Prostate gland (tissue), 2 donors: ENCODE results near the gene MAML3. TPM values are rescaled to one million over a fixed set of nuclear protein-coding genes. Genes with fewer than 3 reads are reported as not detected.

Experiments
- DNase-seq: peaks from one replicate; pipeline ENCODE4 v3.0.0-alpha.2; 2019; ENCODE audit warnings: low spot score
- H3K27ac ChIP-seq, 2 donors: fragments of 200-600 bp; sonication (generic); 2 replicates each; pipeline ENCODE4 v1.5.1; 2017 to 2019
- H3K27me3 ChIP-seq: fragments of 200-600 bp; sonication (generic); replicated peaks from 2 replicates; pipeline ENCODE4 v1.5.1; 2019; ENCODE audit not compliant: insufficient read depth
- H3K36me3 ChIP-seq, 2 donors: fragments of 200-600 bp; sonication (generic); 1 replicate in 1 of 2; 2 replicates in 1 of 2; pipeline versions ENCODE4 v1.5.1 to v1.8.1; 2017 to 2019
- H3K4me1 ChIP-seq: fragments of 200-600 bp; sonication (generic); replicated peaks from 2 replicates; pipeline ENCODE4 v1.5.1; 2019
- H3K4me3 ChIP-seq, 2 donors: fragments of 200-600 bp; sonication (generic); 2 replicates each; pipeline ENCODE4 v1.5.1; 2017 to 2019
- H3K9me3 ChIP-seq: fragments of 200-600 bp; sonication (generic); 2 replicates; pipeline ENCODE4 v1.5.1; 2017
- POLR2A ChIP-seq: fragments of 450-650 bp; IDR thresholded peaks from one replicate; pipeline ENCODE4 v1.6.1; 2016; ENCODE audit warnings: antibody characterized with exemption, mild to moderate bottlenecking
- POLR2AphosphoS5 ChIP-seq: sonication (generic); formaldehyde crosslinking; IDR thresholded peaks from one replicate; pipeline ENCODE4 v1.6.1; 2017; ENCODE audit warnings: antibody characterized with exemption
- WGBS: methylation state at CpG from one replicate; pipeline ENCODE4 v1.1.5; 2018; 5-methylcytosine and 5-hydroxymethylcytosine counted together
- intact Hi-C: fragments of 100-400 bp; cut with DNase I; formaldehyde crosslinking; loops from one replicate; pipeline ENCODE4 v1.14.2; 2022
- total RNA-seq, 2 donors: library from RNA; depleted of rRNA; stranded (reverse); fragments of >200 nt; gene quantifications; one replicate each; pipeline ENCODE4 v1.1.0, GENCODE V29; 2016
- TF ChIP-seq, protein P1 (sequence below), 4 experiments: fragments of 200-600 bp in 2 of 4; fragments of 450-650 bp in 2 of 4; sonication (generic) in 2 of 4; IDR thresholded peaks; 1 replicate in 3 of 4; 2 replicates in 1 of 4; pipeline ENCODE4 v1.5.1; 2016 to 2019; ENCODE audit warnings: antibody characterized with exemption in 4 of 4, mild to moderate bottlenecking in 2 of 4, moderate library complexity in 2 of 4

MAML3 gene
- total RNA-seq, 2 donors from 2014 or later: 15.0 to 30.6 TPM

GRCh38 chr4:140152751-140153418 lies 1.1 kb downstream of the MAML3 start:
- H3K27ac ChIP-seq: peak overlapping the region; percentile 97 to 99
- under 1% methylated on average over 53 of the region's 54 CpGs for WGBS
- peak; percentile 53 for DNase-seq
- H3K9me3 ChIP-seq: no peaks in the 10 kb centered on the region
- H3K27me3 ChIP-seq: no peaks in the 10 kb centered on the region
- no peaks in the 10 kb centered on the region for H3K36me3 ChIP-seq
- TF ChIP-seq POLR2A: peak; percentile 11
- no peak for TF ChIP-seq POLR2AphosphoS5
- TF ChIP-seq, protein P1, sequence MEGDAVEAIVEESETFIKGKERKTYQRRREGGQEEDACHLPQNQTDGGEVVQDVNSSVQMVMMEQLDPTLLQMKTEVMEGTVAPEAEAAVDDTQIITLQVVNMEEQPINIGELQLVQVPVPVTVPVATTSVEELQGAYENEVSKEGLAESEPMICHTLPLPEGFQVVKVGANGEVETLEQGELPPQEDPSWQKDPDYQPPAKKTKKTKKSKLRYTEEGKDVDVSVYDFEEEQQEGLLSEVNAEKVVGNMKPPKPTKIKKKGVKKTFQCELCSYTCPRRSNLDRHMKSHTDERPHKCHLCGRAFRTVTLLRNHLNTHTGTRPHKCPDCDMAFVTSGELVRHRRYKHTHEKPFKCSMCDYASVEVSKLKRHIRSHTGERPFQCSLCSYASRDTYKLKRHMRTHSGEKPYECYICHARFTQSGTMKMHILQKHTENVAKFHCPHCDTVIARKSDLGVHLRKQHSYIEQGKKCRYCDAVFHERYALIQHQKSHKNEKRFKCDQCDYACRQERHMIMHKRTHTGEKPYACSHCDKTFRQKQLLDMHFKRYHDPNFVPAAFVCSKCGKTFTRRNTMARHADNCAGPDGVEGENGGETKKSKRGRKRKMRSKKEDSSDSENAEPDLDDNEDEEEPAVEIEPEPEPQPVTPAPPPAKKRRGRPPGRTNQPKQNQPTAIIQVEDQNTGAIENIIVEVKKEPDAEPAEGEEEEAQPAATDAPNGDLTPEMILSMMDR (IDR thresholded peaks at IDR 0.05): no peak
- H3K4me1 ChIP-seq: peaks cover 6% of the 10 kb centered on the region
- peak overlapping the region; percentile 79 to 80 for H3K4me3 ChIP-seq
- intact Hi-C loops: loop anchor here (5.0 to 10.0 kb wide), 7 partner anchors 56 to 486 kb away; partner anchors contain the start of gene MGST2

- no peak for TF ChIP-seq POLR2A
- TF ChIP-seq, protein P1 (IDR thresholded peaks at IDR 0.05): peak; percentile 37 to 62 (median 48)
- Histone ChIP-seq H3K27me3 (no peaks in the 10 kb centered on the region), H3K4me1 (peaks cover 6% of the 10 kb centered on the region), H3K4me3 (peak overlapping the region; percentile 79 to 80), H3K9me3 (no peaks in the 10 kb centered on the region), H3K36me3 (no peaks in the 10 kb centered on the region), H3K27ac (peak overlapping the region; percentile 97 to 99)
- intact Hi-C loops: loop anchor here (5.0 to 10.0 kb wide), 7 partner anchors 55 to 485 kb away; partner anchors contain the start of gene MGST2
- 0% methylated on average over 50 of the region's 50 CpGs for WGBS
- peak; percentile 76 for DNase-seq
These were observed 1.8 kb downstream of the MAML3 start for GRCh38 chr4:140152013-140152703.

GRCh38 chr4:140151699-140152012 lies 2.3 kb downstream of the MAML3 start:
- TF ChIP-seq POLR2AphosphoS5: peak; percentile 74
- TF ChIP-seq, protein P1 (IDR thresholded peaks at IDR 0.05): no peak
- DNase-seq: peak; percentile 93
- WGBS: 1% methylated on average over 11 of the region's 11 CpGs
- Histone ChIP-seq H3K9me3 (no peaks in the 10 kb centered on the region), H3K36me3 (no peaks in the 10 kb centered on the region), H3K4me3 (peak overlapping the region; percentile 79 to 80), H3K27ac (peak overlapping the region; percentile 97 to 99), H3K4me1 (peaks cover 6% of the 10 kb centered on the region), H3K27me3 (no peaks in the 10 kb centered on the region)
- intact Hi-C loops: loop anchor here (2.0 to 10.0 kb wide), 8 partner anchors 54 to 484 kb away; partner anchors contain the start of gene MGST2

GRCh38 chr4:140150886-140151698 lies 2.9 kb downstream of the MAML3 start:
- TF ChIP-seq POLR2AphosphoS5 (peak; percentile 73), POLR2A (peak; percentile 16)
- TF ChIP-seq, protein P1 (IDR thresholded peaks at IDR 0.05): no peak
- WGBS: under 1% methylated on average over 52 of the region's 84 CpGs
- DNase-seq: peak; percentile 96
- Histone ChIP-seq H3K9me3 (no peaks in the 10 kb centered on the region), H3K27me3 (no peaks in the 10 kb centered on the region), H3K27ac (peak overlapping the region; percentile 97 to 99), H3K4me1 (peaks cover 6% of the 10 kb centered on the region), H3K4me3 (peak overlapping the region; percentile 79 to 80), H3K36me3 (no peaks in the 10 kb centered on the region)
- intact Hi-C loops: loop anchor here (2.0 to 10.0 kb wide), 8 partner anchors 54 to 484 kb away; partner anchors contain the start of gene MGST2
